Measurements from ENCODE around the gene CCDC124. TPM values are rescaled to one million over a fixed set of nuclear protein-coding genes. Genes with fewer than 3 reads are reported as not detected.

The CCDC124 gene
- polyA plus RNA-seq, 5 donors = 36.0 to 90.2 (median 46.2) TPM

- DNase-seq = no peak
Measured at GRCh38 chr19:17951990-17952976, 19.5 kb downstream of the CCDC124 start.

- DNase-seq = no peak
Measured at GRCh38 chr19:17953316-17953801, 20.5 kb downstream of the CCDC124 start.

GRCh38 chr19:17953869-17954268, 21.1 kb downstream of the CCDC124 start:
- DNase-seq = no peak

GRCh38 chr19:17954401-17954800, 21.6 kb downstream of the CCDC124 start:
- DNase-seq = no peak

- no peak for DNase-seq
Measured at GRCh38 chr19:17957149-17957849, 24.5 kb downstream of the CCDC124 start.

- no peak for DNase-seq
Measured at GRCh38 chr19:17957885-17958284, 25.1 kb downstream of the CCDC124 start.

GRCh38 chr19:17963936-17964691, 31.3 kb downstream of the CCDC124 start:
- DNase-seq = no peak

GRCh38 chr19:17965370-17966128, 32.7 kb downstream of the CCDC124 start:
- DNase-seq = no peak

GRCh38 chr19:17966129-17966483, 33.3 kb downstream of the CCDC124 start:
- DNase-seq = no peak

GRCh38 chr19:17966550-17967256, 33.9 kb downstream of the CCDC124 start, which contains the start of gene KCNN1:
KCNN1 (plus strand) TSS chr19:17967107; CDS start chr19:17973889, 6,782 bp downstream.
- DNase-seq = no peak

- DNase-seq = no peak
Measured at GRCh38 chr19:17967257-17968051, 34.6 kb downstream of the CCDC124 start.

GRCh38 chr19:17968362-17968761, 35.5 kb downstream of the CCDC124 start:
- no peak for DNase-seq

GRCh38 chr19:17969096-17969792, 36.4 kb downstream of the CCDC124 start:
- DNase-seq = no peak

- no peak for DNase-seq
Measured at GRCh38 chr19:17972230-17972629, 39.4 kb downstream of the CCDC124 start.

GRCh38 chr19:17973759-17974158, 40.9 kb downstream of the CCDC124 start:
- no peak for DNase-seq

- no peak for DNase-seq
Measured at GRCh38 chr19:17974551-17974950, 41.7 kb downstream of the CCDC124 start.

- DNase-seq = no peak
Measured at GRCh38 chr19:17975032-17975431, 42.2 kb downstream of the CCDC124 start.

GRCh38 chr19:17977021-17977420, 44.2 kb downstream of the CCDC124 start:
- no peak for DNase-seq

GRCh38 chr19:17977488-17977887, 44.7 kb downstream of the CCDC124 start:
- DNase-seq = no peak
